Inferior parietal cortex (tissue), 1 donor: ENCODE results near the gene ENOX1.
"Not testable (repeated sequence)": the region's sequence is repeated elsewhere in the genome, so short reads cannot be mapped to it uniquely, and the experiment has no call there.

Experiments used
- DNase-seq: peaks from one replicate; pipeline ENCODE4 v3.0.0-alpha.2; 2016; ENCODE audit errors: extremely low spot score

ENOX1 gene

DNA sequence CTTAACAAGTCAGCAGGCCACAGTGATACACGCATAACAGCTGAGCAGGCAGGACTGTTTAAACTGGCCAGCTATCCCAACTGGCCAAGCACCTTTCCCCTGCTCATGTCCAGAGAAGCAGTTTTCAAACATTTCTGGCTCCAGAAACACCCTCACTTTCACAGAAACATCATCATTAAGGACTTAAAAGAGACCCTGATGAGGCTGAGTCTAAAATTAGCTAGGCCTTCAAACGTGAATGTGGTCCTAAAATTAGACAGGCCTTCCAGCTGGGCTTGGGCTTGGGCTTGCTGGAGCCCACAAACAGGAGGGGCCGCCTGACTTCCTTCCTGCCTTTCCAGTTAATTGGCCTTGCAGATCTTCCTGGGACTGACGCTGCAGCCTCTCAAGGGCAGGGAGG, 429.2 kb downstream of the ENOX1 start:
- DNase-seq = no peak

DNA sequence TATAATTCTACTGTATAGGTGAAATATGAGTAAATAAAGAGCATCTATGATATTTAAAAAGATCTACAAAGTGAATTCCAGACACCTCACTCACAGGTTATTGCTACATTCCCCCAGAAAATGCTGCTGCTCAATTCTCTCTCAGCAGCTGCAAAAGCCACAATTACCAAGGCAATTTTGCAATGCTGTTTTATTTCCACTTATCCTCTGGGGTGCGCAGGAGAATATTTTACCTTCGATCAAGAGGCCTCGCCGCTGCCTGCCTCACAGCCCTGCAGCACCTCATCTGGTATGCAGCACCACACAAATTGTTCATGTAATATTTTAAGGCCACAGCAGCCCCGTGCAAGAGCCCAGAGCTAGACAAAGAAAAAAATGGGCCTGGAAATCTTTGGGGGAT, 430.2 kb downstream of the ENOX1 start:
- DNase-seq = no peak

DNA sequence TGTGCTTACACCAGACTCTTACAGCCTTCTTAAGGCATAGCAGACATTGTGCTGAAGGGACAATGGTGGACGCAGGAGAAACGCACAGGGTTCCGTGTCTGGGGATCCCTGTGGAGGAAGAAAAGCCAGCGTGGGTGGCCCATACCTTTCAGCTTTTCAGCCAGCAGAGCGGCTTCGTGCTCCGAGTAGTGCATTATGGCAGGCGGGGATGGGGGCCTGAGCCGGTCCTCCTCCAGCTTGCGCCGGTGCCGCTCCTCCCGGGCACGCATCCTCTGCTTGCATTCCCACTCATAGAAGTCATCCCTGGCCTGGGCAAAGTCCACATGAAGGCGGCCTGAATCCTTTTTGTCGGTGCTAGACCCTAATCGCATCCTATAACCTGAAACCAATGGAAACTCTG, 431.0 kb downstream of the ENOX1 start:
- no peak for DNase-seq

DNA sequence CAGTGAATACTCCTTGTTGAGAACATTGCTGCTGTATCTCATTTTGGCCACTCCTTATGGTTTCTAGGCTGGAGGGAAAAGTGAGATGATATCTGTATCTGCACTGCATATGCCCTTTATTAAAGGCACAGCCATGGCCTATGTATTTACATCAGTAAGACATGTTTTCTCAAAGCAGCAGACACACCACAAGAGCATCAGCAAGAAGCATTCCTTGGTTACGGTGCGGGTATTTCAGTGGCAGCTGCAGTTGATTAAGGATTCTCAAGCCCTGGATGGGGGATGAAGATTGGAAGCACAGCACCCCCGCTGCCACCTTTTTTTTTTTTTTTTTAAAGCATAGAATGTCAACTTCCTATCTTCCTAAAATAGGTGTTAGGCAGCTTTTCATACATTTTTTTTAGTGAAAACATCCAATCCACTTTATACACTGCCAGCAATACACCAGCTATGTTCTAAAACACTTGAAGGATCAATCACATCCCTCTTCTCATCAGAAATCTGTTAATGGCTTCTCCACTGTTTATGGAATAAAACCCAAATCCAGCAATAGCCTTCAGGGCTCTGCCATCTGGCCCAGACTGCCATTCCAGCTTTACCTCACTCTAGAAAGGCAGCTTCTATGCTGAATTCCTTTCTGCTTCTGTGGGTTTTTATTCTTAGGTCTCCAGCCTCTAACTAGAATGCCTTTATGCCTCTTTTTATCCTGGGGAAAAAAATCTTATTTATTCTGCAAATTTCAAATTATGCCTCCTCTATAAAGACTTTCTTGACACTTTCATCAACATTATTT, 432.4 kb downstream of the ENOX1 start:
- no peak for DNase-seq

DNA sequence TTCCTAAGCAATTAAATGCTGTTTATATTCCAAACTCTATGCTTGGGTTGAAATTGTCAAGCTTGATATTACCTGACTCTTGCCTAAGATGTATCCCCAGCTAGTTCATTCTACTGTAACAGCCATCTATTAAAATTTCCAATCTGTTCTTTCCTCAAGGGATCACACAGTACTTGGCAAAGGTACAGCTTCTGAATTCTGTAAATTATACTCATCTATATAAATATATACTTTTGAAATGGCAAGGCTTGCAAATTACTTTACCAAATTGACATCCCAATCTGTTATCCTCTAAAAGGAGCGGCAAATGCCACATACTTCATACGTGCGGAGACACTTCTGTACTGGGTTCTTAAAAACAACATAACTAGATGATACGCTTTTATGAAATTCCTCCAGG, 433.1 kb downstream of the ENOX1 start:
- DNase-seq = no peak

DNA sequence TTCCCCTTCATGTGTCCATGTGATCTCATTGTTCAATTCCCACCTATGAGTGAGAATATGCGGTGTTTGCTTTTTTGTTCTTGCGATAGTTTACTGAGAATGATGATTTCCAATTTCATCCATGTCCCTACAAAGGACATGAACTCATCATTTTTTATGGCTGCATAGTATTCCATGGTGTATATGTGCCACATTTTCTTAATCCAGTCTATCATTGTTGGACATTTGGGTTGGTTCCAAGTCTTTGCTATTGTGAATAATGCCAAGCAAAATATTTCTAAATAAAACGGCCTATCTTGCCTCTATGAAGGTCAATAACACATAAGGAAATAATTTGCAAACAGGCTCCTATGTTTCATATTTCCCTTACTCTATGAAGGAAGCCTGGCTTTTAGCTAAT, 435.2 kb downstream of the ENOX1 start:
- DNase-seq = not testable (repeated sequence)

DNA sequence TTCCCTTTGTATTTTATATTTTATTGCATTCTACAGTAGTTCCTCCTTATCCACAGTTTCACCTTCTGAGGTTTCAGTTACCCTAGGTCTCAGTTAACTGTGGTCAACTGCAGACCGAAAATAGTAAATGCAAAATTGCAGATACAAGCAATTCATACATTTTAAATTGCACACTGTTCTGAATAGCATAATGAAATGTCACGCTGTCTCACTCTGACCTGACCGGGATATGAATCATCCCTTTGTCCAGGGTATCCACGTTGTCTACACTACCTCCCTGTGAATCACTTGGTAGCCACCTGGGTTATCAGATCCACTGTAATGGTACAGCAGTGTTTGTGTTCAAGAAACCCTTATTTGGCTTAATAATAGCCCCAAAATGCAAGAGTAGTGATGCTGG, 438.4 kb downstream of the ENOX1 start:
- DNase-seq = no peak

DNA sequence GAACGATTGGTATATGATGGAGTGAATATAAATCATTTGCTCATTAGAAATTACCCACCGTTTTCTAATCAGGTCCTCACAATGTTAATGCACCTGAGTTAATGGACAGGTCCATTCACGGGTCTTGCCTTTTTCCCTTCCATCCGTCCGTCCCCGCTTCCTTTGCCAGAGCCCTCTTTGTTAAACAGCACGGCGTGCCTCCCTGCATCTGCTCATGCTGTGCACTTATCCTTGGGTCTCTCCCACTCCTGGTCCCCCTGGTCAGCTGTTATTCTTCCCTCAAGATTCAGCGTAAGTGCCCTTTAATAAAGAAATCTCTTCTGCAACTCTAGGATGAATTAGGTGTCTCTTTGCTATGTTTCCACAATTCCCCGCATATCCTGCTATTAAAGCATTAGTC, 438.9 kb downstream of the ENOX1 start:
- no peak for DNase-seq

DNA sequence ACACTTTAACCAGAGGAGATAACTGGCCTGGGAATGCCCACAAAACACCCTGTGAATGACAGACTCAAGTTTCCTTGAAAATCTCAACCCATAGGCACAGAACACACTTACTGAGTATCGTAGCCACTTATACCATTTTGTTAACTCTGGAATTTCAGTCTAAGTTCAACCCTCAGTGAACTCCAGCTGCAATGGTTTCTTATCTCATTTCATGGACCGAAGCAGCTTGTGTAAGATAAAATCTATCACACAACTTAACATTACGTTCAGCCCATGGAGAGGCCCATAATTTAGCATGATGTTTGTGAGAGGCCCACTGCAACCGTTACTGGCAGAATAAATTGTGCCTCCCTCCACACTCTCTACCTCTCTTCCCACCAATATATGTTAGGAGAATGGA, 440.3 kb downstream of the ENOX1 start:
- DNase-seq = no peak

DNA sequence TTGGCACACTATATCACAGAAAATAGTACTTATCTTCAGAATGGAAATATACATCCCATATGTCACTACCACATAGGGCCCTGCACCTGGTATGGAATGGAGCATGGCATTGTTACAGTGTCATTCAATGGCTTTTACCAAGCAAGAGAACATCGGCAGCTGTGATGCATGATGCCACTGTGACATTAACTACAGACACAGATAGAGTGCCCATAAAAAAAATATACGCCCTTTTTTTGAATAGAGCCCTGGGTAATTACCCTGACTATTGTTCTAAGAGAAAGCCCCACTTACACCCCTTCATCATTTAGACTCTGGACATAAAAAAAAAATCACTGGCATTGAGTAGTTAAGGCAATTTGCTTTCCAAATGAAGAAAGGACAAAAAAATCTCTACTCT, 443.1 kb downstream of the ENOX1 start:
- no peak for DNase-seq

DNA sequence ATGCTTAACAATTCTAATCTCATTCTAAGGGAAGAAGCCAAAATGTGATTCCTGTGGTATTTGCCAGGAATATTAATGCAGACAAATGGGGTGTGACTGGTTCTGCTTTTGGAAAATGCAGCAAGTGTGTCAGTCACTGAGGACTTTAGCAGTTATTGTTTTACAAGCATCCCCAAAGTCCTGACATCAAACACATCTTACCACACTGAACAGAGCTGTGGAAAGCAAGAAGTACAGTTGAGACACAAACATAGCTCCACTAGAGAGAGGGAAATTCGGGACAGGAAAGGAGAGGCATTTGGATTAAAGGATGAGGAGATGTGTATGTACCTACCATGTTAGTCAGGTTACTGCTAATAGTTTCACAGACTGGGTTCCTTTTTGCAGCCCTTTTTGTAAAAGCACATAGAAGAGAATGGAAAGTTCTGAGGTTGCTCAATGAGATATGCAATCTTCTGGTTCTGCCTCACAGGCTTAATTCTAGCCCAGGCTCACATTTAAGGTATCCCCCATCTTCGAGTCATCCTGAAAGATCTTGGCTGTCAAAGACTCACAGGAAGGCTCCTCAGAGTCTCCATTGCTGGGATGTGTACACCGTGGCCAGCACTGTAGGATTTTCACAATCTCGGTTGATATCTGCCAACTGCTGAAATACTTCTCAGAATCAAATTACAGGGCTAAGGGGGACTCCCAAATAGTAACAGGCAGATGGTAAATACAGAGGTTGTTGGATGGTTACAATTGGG, 446.8 kb downstream of the ENOX1 start:
- DNase-seq = no peak

DNA sequence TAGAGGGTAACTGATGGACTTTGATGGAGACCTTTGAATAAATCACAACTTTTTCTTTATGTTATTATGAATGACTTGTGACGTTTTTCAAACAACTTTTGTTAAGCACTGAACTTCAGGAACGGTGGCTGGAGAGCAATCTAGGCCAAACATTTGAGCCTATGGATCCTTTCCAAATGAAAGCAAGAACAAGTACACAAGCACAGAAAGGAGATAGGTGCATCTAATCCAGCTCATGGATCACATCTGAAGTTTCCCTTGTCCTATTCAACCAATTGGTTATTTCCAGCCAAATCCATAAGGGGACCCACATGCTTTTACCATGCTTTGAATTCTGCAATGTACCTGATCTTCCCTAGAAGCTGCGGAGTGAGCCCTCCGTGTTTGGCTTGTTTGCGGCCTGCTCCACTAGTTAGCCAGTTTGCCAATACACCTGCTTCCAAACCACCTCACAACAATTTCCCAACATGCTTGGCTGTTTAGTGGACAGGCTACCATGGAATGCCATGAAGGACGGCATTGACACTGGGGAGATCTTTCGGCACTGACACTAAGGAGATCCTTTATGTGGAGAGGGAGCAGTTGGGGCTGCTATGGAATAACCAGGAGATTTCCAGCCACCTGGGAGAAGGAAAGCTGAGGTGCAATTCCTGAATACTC, 447.5 kb downstream of the ENOX1 start:
- no peak for DNase-seq

DNA sequence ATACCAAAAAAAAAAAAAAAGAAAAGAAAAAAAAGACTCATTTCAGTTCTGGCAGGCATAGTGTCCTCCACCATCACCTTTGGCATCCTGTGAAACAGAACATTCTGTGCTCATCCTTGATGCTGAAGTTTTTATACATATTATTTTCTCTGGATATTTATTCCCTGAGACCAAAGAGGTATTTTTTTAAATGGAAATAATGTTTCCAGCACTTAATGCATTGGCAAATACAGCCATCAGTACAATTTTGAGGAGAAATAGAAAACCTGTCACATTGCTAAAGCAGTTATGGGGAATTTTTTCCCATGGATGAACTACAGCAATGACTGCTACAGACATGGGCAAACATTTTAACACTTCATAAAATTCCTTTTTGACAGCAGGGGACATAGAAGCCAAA, 451.0 kb downstream of the ENOX1 start:
- DNase-seq = no peak

DNA sequence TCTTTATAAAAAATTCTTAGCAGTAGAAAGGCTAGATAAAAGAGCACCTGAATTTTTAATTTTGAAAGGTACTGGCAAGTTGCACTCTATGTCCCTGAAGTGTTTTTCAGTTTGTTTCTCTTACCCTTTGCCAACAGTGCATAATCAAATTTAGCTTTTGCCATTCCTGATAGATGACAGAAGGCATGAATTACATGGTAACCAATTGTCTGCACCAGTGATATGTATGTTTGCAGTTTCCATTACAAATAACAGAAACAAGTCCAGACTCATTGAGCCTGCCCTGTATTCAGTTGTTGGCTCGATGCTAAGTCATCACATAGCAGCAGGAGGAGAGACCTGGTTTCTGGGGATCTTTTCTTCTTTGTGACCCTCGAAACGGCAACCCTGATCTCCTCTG, 453.6 kb downstream of the ENOX1 start:
- DNase-seq = no peak

DNA sequence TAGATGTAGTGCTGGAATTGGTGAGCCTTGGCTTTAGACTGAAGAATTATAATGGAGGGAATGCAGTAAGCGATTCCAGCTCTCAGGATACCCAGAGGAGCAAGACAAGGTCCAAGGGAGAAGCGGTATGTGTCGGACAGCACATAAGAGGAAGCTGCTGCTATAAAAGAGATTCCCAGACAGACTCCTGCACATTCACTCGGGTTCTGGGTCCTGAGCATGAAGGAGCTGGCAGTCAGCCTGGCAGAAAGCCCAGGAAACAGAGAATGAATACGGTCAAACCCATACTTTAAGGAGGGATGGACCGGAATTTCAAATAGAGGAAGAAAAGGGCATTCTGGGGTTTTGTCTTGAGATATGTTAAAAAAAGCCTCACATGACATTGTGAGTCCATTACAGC, 455.1 kb downstream of the ENOX1 start:
- DNase-seq = no peak

DNA sequence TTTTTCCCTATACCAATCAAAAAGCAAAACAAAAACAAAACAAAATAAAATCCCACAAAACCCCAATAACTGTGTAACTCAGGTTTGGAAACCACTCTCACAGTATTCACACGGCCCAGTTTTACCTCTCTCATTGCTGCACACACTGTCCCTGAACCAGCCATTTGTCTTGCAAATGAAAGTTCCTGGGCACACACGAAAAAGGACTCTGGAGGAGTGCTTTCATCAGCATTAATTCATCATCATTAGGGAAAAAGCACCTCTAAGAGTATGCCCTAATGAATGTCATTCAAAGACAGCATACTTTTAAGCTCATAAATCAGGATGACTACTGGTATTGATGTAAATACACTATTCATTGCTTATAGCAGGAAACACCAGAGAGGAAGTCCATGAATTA, 457.1 kb downstream of the ENOX1 start:
- no peak for DNase-seq

DNA sequence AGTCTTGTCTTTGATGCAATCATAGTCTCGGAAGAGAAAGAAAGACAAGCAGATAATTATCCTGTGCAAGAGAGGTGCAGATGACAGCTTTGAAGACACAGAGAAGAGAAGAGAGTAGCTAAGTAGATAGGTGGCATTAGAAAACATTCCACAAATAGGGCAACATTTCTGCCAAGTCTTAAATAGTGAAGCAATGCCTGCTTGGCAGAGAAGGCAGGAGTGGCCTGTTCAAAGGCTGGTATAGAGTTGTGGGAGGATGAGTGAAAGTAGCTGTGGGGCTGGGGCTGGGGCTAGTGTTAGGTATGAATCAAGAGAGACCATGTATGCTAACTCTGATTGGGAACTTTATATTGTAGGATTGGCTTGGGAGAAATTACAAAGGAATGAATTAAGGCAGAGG, 457.9 kb downstream of the ENOX1 start:
- DNase-seq = no peak

DNA sequence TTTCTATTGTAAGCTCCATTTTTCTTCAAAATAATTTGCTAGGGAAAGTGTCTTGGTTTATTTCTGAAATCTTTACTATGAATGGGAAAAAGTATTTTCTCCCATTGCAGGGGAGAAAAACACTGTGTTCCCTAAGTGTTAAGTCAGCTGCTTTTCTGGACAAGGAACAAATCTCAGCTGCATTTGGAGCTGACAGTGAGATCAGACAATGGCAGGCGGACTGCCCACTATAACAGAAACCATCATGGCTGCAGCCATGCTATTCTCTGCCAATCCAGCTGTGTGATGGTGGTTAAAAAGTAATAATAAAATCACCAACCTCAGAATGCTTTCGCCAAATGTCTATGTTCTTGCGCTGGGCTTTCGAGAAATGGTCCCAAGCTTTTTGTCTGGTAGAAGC, 460.7 kb downstream of the ENOX1 start:
- peak; percentile 88 for DNase-seq

DNA sequence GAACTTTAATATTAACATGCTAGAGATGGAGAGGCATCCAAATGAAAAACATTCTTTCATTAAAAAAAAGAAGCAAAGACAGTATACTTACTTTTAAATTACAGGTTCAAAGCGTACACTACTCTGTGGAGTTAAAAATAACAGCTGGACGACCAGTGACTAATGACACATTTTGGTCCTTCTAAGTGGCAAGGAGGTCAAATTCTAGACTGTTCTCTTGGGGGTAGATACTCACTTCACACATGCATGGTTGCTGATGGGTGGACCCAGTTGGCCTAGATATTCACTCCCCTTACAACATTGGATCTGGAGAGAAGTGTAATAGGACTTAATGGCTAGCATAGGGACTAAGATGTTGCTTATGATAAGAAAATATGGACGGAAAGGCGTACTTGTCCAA, 461.1 kb downstream of the ENOX1 start:
- no peak for DNase-seq

DNA sequence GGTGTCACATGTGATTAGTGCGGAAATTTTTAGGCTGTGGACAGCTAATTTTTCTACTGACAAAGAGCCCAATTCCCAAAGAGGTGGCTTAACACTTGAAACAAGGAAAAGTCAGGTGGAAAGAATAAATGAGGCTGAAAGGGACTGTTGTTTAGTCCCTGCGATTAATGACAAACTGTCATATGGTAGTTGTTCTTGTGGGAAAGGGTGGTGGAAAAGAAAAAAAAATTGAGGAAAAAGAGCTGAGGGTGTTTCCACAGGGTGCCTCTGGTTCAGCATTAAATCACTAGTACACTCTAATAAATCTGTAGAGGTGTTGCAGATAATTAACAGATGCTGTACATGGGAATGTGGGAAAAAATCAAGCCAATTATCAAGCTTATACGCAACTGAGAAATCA, 462.6 kb downstream of the ENOX1 start:
- DNase-seq = no peak

DNA sequence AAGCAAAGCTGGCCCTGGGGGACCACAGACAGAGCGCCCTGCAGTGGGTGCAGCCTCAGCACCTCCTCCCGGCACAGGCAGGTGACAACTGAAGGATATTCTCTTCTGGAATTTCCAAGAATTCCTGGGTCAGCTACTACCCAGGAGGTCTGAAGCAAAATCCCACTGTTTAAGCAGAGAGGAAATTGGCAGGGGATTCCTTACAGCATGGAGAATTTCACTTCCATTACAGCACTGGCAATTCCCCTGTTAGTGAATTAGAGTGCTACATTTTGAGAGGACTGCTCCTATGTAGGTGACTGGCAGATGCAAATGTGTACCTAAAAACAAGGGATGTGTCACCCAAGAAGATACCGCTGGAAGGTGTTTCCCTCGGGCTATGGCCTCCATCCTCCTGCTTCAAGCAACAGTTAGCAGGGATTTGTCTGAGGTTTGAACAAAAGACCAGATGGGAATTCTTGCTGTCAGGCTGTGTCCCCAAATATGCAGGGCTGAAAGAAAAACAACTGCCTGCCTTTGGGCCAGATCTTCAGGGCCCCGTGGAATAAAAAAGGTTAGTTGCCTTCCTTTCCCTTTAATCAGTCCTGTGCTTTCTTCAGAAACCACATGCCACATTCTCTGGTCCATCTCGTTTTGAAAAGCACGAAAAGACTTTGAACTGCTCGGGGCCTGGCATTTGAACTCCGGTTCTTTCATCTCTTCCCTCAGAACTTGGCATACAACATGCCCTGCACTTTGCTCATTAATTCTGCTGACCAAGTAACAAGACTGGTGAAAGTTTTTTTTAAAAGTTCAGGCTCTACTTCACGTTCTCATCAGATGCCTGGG, 466.9 kb downstream of the ENOX1 start:
- no peak for DNase-seq

DNA sequence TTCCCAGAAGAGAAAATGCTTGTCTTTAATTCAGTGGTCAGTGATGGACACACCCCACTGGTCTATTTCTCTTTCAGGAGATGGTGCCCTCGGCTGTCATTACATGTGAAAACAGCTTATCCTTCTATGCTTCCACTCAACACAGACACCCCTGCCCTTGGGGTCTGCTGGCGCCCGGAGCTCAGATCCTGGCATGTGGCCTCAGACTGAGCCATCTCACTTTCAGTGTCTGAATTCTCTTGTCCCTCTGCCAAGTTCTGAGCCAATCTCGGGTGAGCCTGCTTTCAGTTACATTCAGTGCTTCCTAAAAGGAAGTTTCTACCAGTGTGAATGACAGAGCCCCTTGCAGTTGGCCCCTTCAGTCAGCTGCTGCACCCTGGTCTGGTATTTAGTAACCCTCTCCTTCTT, 469.8 kb downstream of the ENOX1 start:
- DNase-seq = no peak
